ENCODE results near the gene GTF2H3. TPM values are rescaled to one million over a fixed set of nuclear protein-coding genes. Genes with fewer than 3 reads are reported as not detected.

Gene GTF2H3
- total and polyA plus RNA-seq, 10 of the 15 experiments (the other 5 are each of a cell fraction or from before 2014, with no cell fraction given) = 20.6 to 62.9 (median 34.7) TPM

DNA sequence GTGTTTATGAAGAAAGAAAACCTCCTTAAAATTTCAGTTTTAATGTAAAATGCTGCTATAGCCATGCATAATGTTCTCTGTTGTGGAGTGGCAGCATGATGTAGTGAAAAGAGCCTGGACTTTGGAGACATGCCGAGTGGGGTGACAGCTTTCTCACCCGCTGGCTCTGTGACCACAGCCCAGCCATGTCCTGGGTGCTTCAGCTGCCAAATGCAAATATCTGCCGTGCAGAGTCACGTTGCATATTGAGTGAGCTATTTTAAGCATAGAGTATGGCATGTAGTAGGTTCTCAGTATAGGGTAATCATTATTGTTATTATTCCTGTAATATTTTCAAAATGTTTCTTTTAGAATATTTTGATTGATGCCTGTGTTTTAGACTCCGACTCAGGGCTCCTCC, 21.8 kb downstream of the GTF2H3 start (continued):
- TF ChIP-seq POU2F2 (IDR thresholded peaks at IDR 0.05; ENCODE audit: borderline replicate concordance, low read depth, low read length) (peak; percentile 99), RCOR1 (conservative IDR thresholded peaks at IDR 0.05; ENCODE audit: low read depth, low read length) (no peak), NR2F1 (conservative IDR thresholded peaks at IDR 0.05) (no peak), NRF1 (conservative IDR thresholded peaks at IDR 0.05; ENCODE audit: low read depth, low read length) (no peak), MYB (IDR thresholded peaks at IDR 0.05; ENCODE audit: borderline replicate concordance, low read depth, low read length) (no peak), NBN (IDR thresholded peaks at IDR 0.05) (no peak), MXI1 (IDR thresholded peaks at IDR 0.05; ENCODE audit: low read depth, low read length) (peak; percentile 81), ATF7 (IDR thresholded peaks at IDR 0.05; ENCODE audit: low read depth) (peak; percentile 55), GATAD2B (conservative IDR thresholded peaks at IDR 0.05; ENCODE audit: low read depth) (no peak), EED (IDR thresholded peaks at IDR 0.05; ENCODE audit: low read depth) (no peak), CHD2 (IDR thresholded peaks at IDR 0.05; ENCODE audit: borderline replicate concordance, low read depth, low read length) (peak; percentile 35; the same call in 1 of the 2 replicates), YY1 (IDR thresholded peaks at IDR 0.05; ENCODE audit: low read depth, low read length) (0 out of 2 replicates have a peak, but pooled peaks have one; percentile 13), RUNX3 (IDR thresholded peaks at IDR 0.05; ENCODE audit: low read length) (peak; percentile 78), KDM1A (IDR thresholded peaks at IDR 0.05; ENCODE audit: borderline replicate concordance) (no peak), BHLHE40 (IDR thresholded peaks at IDR 0.05; ENCODE audit: borderline replicate concordance in 1 of 2, low read depth in 2 of 2, low read length in 1 of 2) (peak; percentile 90 to 91), CBFB (IDR thresholded peaks at IDR 0.05; ENCODE audit: low read depth) (peak; percentile 42; the same call in 1 of the 2 replicates), NR2C2 (IDR thresholded peaks at IDR 0.05; ENCODE audit: borderline replicate concordance, control insufficient read depth, insufficient read length, low read depth) (no peak), TCF3 (IDR thresholded peaks at IDR 0.05; ENCODE audit: borderline replicate concordance, insufficient read depth, low read depth, low read length) (no peak), RAD51 (IDR thresholded peaks at IDR 0.05) (peak; percentile 53; the same call in 1 of the 2 replicates)
- TF ChIP-seq, protein P1, sequence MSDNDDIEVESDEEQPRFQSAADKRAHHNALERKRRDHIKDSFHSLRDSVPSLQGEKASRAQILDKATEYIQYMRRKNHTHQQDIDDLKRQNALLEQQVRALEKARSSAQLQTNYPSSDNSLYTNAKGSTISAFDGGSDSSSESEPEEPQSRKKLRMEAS (IDR thresholded peaks at IDR 0.05; ENCODE audit: low read depth, low read length) = peak; percentile 42; the same call in 1 of the 2 replicates
- TF ChIP-seq, protein P2, sequence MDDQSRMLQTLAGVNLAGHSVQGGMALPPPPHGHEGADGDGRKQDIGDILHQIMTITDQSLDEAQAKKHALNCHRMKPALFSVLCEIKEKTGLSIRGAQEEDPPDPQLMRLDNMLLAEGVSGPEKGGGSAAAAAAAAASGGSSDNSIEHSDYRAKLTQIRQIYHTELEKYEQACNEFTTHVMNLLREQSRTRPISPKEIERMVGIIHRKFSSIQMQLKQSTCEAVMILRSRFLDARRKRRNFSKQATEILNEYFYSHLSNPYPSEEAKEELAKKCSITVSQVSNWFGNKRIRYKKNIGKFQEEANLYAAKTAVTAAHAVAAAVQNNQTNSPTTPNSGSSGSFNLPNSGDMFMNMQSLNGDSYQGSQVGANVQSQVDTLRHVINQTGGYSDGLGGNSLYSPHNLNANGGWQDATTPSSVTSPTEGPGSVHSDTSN (IDR thresholded peaks at IDR 0.05; ENCODE audit: insufficient replicate concordance, low read depth, low read length) = no peak
- TF ChIP-seq, protein P3, sequence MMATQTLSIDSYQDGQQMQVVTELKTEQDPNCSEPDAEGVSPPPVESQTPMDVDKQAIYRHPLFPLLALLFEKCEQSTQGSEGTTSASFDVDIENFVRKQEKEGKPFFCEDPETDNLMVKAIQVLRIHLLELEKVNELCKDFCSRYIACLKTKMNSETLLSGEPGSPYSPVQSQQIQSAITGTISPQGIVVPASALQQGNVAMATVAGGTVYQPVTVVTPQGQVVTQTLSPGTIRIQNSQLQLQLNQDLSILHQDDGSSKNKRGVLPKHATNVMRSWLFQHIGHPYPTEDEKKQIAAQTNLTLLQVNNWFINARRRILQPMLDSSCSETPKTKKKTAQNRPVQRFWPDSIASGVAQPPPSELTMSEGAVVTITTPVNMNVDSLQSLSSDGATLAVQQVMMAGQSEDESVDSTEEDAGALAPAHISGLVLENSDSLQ (IDR thresholded peaks at IDR 0.05) = peak; percentile 59; the same call in 1 of the 2 replicates
- TF ChIP-seq, protein P4, sequence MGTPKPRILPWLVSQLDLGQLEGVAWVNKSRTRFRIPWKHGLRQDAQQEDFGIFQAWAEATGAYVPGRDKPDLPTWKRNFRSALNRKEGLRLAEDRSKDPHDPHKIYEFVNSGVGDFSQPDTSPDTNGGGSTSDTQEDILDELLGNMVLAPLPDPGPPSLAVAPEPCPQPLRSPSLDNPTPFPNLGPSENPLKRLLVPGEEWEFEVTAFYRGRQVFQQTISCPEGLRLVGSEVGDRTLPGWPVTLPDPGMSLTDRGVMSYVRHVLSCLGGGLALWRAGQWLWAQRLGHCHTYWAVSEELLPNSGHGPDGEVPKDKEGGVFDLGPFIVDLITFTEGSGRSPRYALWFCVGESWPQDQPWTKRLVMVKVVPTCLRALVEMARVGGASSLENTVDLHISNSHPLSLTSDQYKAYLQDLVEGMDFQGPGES (IDR thresholded peaks at IDR 0.05) = no peak
- TF ChIP-seq, protein P5, sequence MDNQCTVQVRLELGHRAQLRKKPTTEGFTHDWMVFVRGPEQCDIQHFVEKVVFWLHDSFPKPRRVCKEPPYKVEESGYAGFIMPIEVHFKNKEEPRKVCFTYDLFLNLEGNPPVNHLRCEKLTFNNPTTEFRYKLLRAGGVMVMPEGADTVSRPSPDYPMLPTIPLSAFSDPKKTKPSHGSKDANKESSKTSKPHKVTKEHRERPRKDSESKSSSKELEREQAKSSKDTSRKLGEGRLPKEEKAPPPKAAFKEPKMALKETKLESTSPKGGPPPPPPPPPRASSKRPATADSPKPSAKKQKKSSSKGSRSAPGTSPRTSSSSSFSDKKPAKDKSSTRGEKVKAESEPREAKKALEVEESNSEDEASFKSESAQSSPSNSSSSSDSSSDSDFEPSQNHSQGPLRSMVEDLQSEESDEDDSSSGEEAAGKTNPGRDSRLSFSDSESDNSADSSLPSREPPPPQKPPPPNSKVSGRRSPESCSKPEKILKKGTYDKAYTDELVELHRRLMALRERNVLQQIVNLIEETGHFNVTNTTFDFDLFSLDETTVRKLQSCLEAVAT (IDR thresholded peaks at IDR 0.05) = no peak
